HCT116 (cell line): Measurements from ENCODE around the gene MYZAP.

Experiments
- CTCF ChIP-seq, 3 experiments: fragments of 200-600 bp in 1 of 3; sonication (generic) in 1 of 3; IDR thresholded peaks in 2 of 3; conservative IDR thresholded peaks in 1 of 3; 2 replicates each; pipeline ENCODE4 v1.5.1; 2012 to 2017; ENCODE audit warnings: low read depth in 2 of 3, low read length in 2 of 3, antibody characterized with exemption in 1 of 3, borderline replicate concordance in 1 of 3, control low read depth in 1 of 3, mild to moderate bottlenecking in 1 of 3, mixed read lengths in 1 of 3, mixed run types in 1 of 3, moderate library complexity in 1 of 3; ENCODE audit not compliant: insufficient read depth in 1 of 3
- EZH2 ChIP-seq: fragments of 200-600 bp; sonication (generic); IDR thresholded peaks from 2 replicates; pipeline ENCODE4 v1.6.1; 2017; ENCODE audit warnings: antibody characterized with exemption, mixed run types
- EZH2phosphoT487 ChIP-seq: fragments of 200-600 bp; IDR thresholded peaks from 2 replicates; pipeline ENCODE4 v1.6.1; 2018; ENCODE audit warnings: antibody characterized with exemption, borderline replicate concordance
- JUND ChIP-seq: IDR thresholded peaks from 2 replicates; pipeline ENCODE4 v1.6.1; 2012
- POLR2A ChIP-seq: IDR thresholded peaks from 2 replicates; pipeline ENCODE4 v1.7.0; 2011; ENCODE audit warnings: borderline replicate concordance; ENCODE audit not compliant: insufficient read depth, insufficient read length; ENCODE audit errors: extremely low read depth
- ZBTB33 ChIP-seq: IDR thresholded peaks from 2 replicates; pipeline ENCODE4 v1.6.1; 2011; ENCODE audit warnings: mild to moderate bottlenecking, low read length, moderate library complexity; ENCODE audit not compliant: insufficient replicate concordance; ENCODE audit errors: extremely low read depth

GRCh38 chr15:57549935-57550334 is 41.8 kb upstream of the MYZAP start:
- TF ChIP-seq CTCF (IDR thresholded peaks at IDR 0.05 in 2 of 3, conservative IDR thresholded peaks at IDR 0.05 in 1 of 3; ENCODE audit: borderline replicate concordance in 1 of 3, insufficient read depth in 1 of 3, low read depth in 2 of 3, low read length in 2 of 3) (no peak), POLR2A (no peak), EZH2 (no peak), JUND (no peak), EZH2phosphoT487 (no peak), ZBTB33 (no peak)
